EL (cell line): Measurements from ENCODE around the gene ALDH8A1.

Experiments
- DNase-seq: peaks from one replicate; pipeline ENCODE4 v3.0.0-alpha.2; 2016

Gene ALDH8A1

GRCh38 chr6:134950482-134950881 lies 581 bp upstream of the ALDH8A1 start:
- DNase-seq = no peak

- DNase-seq = no peak
Measured at GRCh38 chr6:134948691-134949090, 1.2 kb downstream of the ALDH8A1 start.

- DNase-seq = no peak
Measured at GRCh38 chr6:134948142-134948541, 1.8 kb downstream of the ALDH8A1 start.

DNA sequence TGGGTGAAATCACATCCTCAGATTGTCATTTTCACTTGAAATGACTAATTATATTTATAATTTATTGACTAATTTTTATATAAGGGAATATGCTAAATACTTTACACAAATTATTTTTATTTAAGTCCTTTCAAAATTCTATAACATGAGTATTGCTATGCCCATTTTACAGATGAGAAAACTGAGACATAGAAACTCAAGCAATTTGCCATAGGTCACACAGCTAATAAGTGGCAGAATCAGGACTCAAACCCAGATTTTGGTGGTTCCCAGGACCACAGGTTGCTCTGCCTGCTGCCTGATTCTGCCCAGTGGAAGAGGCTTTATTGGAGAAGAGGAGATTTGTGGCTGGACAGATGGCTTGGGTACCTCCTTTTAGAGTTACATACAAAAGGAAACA lies 4.9 kb downstream of the ALDH8A1 start:
- no peak for DNase-seq

GRCh38 chr6:134943522-134944111 lies 6.3 kb downstream of the ALDH8A1 start:
- DNase-seq = no peak

DNA sequence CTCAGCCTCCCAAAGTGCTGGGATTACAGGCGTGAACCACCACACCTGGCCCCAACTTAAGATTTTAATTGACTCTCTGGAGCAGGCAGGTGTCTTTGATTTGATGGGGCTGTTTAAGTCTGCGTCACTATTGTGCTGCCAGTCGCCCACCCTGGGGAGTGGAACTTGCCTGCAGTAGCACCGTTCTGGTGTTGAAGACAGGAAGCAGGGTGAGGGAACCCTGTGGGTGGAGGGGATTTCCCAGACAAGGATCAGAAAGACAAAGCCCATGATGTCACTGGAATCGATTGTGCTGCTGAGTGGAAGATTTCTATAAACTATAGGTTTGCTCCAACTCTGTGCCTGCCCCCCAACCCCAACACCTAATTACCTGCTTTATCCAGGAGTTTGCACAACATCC lies 11.0 kb downstream of the ALDH8A1 start:
- DNase-seq = peak; percentile 45

DNA sequence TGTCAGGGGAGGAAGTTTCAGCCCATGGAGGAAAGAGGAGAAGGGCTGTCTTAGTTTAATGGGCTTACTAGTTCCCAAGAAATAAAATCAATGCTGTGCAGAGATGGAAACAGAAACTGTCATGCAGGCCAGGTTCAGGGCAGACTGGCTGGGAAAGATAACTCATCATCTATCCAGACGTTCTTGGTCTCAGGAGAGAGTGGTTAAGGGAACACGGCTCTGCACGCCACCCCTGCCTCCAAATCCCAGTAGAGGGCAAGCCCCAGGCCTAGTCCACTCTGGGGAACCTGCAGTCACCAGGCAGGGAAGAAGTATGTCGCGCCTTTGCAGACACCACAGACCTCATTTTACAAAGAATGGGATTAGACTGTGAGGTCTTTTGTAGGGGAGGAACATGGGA lies 12.5 kb downstream of the ALDH8A1 start:
- peak; percentile 62 for DNase-seq

DNA sequence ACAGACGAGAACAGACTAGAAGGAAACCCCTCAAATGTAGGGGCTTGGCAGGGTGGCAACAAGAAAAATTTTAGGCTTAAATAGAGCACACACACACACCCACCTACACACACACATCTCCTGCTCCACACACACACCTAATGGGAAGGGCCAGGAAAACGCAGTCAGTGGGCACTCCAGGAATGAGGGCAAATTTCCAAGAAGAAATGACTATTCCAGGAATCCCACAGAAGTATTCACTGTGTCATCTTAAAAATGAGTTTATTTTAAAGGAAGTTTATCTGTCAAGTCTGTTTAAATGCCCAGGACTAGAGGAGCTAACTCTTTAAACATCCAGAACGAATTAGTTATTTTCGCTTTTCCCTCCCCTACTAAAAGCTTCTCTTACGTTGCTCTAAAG lies 13.0 kb downstream of the ALDH8A1 start:
- peak; percentile 90 for DNase-seq

GRCh38 chr6:134936476-134936875 lies 13.4 kb downstream of the ALDH8A1 start:
- DNase-seq = no peak

DNA sequence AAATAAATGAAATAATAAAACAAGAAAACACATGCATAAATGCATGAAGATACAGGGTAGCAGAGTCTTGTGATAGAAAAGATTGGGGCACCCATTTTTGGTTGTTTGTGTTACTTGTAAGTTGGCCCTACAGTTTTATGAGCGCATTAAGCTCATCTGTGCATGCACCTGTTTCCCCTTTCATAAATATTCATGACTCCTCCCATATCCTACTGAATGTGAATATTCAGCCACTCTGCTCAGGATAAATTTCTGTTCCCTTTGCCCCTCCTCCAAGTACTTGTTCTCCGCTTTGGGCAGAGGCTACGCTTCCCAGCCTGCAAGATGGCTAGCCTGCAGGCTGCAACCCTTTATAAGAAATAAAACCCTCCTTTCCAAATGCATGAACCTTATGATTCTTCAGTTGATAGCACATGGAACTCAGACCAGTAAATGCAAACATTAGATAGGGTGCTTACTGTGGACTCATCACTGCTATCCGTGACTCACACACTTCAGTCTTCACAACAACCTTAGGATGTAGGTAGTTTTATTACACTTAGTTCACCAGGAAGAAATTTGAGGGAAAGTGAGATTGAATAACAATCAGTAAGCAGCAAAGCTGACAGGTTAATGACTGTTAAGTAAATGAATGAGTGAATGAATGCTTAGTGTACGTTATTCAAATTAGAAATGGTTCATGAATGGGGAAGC lies 15.0 kb downstream of the ALDH8A1 start:
- DNase-seq = peak; percentile 38

GRCh38 chr6:134932535-134933470 lies 17.1 kb downstream of the ALDH8A1 start:
- no peak for DNase-seq

GRCh38 chr6:134932098-134932497 lies 17.8 kb downstream of the ALDH8A1 start:
- no peak for DNase-seq

DNA sequence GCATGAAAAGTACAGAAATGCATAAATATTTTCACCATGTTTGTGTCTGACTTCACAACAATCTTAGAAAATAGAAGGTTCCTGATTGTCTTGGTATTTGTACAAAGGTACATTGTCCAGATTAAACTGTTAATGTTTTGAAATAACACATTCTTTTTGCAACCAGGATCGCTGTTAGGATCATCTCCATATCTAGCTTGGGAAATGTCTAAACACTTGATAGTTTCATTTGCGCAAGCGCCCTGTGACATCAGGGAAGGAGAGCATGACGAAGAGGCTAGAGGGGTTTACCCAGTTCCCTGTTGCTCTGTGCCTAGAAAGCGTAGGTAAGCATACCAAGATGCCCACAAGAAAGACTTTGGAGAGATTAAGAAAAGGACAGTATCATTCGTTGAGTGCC lies 19.4 kb downstream of the ALDH8A1 start:
- DNase-seq = no peak

DNA sequence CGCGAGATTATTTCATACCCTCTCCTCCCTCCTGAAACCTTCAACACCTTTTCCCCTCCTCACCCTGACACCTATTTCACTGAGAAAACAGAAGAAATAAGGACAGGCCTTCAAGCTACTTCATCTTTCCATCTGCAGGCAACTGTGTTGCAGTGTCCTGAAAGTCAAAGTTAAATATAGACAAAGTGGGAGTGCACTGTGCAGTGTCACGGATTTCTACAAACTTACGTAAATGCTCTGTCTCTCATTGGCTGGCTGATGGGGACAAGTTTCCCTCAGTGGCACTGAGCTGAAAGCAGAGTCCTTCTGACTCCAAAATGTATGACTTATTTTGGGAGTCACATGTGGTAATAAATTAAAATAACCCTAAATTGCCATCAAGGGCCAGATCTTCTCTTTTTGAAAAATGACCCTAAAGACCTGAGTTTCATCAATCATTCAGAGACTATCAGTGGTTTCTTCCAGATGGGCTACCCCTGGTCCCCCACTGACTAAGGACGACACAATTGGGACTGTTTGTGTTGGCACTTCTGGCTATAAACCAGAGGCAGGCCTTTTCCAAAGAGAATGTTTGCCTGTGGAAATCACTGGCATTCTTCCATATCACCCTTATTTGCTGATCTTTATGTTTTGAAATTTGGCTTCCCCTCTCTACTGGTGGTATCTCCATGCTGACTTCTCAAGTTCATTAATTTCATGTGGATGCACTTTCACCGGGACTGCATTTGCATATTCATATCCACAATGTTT lies 21.6 kb downstream of the ALDH8A1 start:
- DNase-seq = no peak

GRCh38 chr6:134925800-134926199 lies 24.1 kb downstream of the ALDH8A1 start:
- peak; percentile 76 for DNase-seq

GRCh38 chr6:134921721-134922261 lies 28.1 kb downstream of the ALDH8A1 start:
- DNase-seq = no peak

GRCh38 chr6:134921276-134921675 lies 28.6 kb downstream of the ALDH8A1 start:
- DNase-seq = no peak

- DNase-seq = peak; percentile 28
Measured at GRCh38 chr6:134920422-134920821, 29.5 kb downstream of the ALDH8A1 start.

DNA sequence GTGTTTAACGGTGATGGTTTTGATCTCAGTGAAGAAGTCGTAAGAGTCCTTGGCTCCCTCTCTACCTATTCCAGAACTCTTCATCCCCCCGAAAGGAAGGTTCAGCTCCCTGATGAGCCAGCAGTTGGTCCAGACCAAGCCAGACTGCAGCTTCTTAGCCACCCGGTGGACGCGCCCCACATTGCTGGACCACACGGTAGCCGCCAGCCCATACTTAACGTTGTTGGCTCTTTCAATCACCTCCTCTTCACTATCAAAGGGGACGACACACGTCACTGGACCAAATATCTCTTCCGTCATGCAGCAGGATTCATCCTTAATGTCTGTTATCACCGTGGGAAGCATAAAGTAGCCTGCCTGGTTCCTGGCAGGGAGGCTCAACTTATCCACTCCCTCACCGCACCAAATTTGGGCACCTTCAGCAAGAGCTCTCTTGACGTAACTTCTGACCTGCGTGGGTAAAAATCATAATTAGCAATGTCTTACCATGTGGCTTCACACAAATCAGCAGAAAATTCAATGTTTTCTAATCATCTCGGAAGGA lies 31.4 kb downstream of the ALDH8A1 start:
- DNase-seq = no peak

GRCh38 chr6:134911547-134911946 lies 38.4 kb downstream of the ALDH8A1 start:
- DNase-seq = peak; percentile 81

DNA sequence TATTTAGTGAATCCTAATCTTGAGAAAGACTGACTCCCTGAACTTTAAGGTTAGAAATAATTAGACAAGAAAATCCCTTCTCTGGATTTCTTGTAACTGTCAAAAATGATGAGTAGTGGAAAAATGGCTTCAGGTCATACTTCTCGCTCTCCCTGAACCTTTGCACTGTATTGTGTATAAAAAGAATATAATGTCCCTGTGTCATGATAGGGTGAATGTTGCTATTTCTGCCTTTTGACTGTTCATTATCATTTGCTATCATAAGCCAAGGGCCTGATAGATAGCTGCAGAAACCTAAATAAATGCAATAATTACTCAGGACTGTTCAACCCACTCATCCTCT lies 39.3 kb downstream of the ALDH8A1 start:
- DNase-seq = no peak
